ENCODE data around the gene TACR2.

GRCh38 chr10:69459101-69459790 is 42.5 kb upstream of the TACR2 start:
- TF ChIP-seq CTCF (IDR thresholded peaks at IDR 0.05) (no peak), POLR2AphosphoS5 (IDR thresholded peaks at IDR 0.05; ENCODE audit: insufficient read depth in 1 of 2, low read depth in 1 of 2) (no peak)

Measured in vagina (tissue), 2 donors.